Glutamatergic neuron (in vitro differentiated cells): ENCODE data around the gene GMNC. TPM values are rescaled to one million over a fixed set of nuclear protein-coding genes. Genes with fewer than 3 reads are reported as not detected.
A peak's percentile ranks its signal among the peaks of the same experiment; 100 is the strongest.

Source experiments
- DNase-seq: peaks from one replicate; pipeline ENCODE4 v3.0.0; 2022
- H3K27ac Mint-ChIP-seq: one replicate; pipeline ENCODE4 v1.8.0; 2020; ENCODE audit warnings: mild to moderate bottlenecking, mixed read lengths, inconsistent platforms; ENCODE audit not compliant: unreplicated experiment
- H3K27me3 Mint-ChIP-seq: one replicate; pipeline ENCODE4 v1.8.0; 2020; ENCODE audit warnings: mild to moderate bottlenecking, moderate library complexity, mixed read lengths, inconsistent platforms; ENCODE audit not compliant: unreplicated experiment
- H3K36me3 Mint-ChIP-seq: one replicate; pipeline ENCODE4 v1.8.0; 2020; ENCODE audit warnings: mild to moderate bottlenecking, mixed read lengths, inconsistent platforms; ENCODE audit not compliant: unreplicated experiment
- H3K4me1 Mint-ChIP-seq: one replicate; pipeline ENCODE4 v1.8.0; 2020; ENCODE audit warnings: mild to moderate bottlenecking, low read depth, mixed read lengths, inconsistent platforms; ENCODE audit not compliant: unreplicated experiment
- H3K4me3 Mint-ChIP-seq: one replicate; pipeline ENCODE4 v1.8.0; 2020; ENCODE audit warnings: mild to moderate bottlenecking, mixed read lengths, inconsistent platforms; ENCODE audit not compliant: unreplicated experiment
- H3K9me3 Mint-ChIP-seq: one replicate; pipeline ENCODE4 v1.8.0; 2020; ENCODE audit warnings: mild to moderate bottlenecking, moderate library complexity, mixed read lengths, inconsistent platforms; ENCODE audit not compliant: unreplicated experiment
- total RNA-seq: library from RNA; stranded (reverse); fragmentation: NEBNext Ultra II Directional; extraction: Animal tissue kit (Norgen Biotek cat#: 25700); gene quantifications from one replicate; pipeline ENCODE4 v1.2.1, GENCODE V29; 2021; ENCODE audit not compliant: unreplicated experiment
- TF ChIP-seq, protein P1 (sequence below): fragments of 200-600 bp; sonication (generic); IDR thresholded peaks from one replicate; pipeline ENCODE4 v1.5.0; 2021; ENCODE audit not compliant: partially characterized antibody, unreplicated experiment

The GMNC gene
- total RNA-seq, 1 donor from 2014 or later: 0.64 TPM

DNA sequence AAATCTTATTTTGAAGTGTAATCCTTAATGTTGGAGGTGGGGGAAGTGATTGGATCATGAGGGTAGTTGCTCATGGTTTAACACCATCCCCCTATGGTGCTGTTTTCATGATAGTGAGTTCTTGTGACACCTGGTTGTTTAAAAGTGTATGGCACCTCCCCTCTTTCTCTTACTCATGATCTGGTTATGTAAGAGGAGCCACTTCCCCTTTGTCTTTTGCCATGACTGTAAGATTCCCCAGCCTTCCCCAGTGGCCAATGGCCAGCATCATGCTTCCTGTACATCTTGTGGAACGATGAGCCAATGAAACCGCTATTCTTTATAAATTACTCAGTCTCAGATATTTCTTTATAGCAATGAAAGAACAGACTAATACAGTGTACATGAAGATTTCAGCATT, 39.8 kb upstream of the GMNC start:
- Mint-ChIP-seq H3K9me3 (peaks cover 4% of the 10 kb centered on the region), H3K36me3 (peaks cover 18% of the 10 kb centered on the region), H3K27me3 (no peaks in the 10 kb centered on the region), H3K4me3 (no peak overlapping the region), H3K27ac (no peak overlapping the region), H3K4me1 (no peaks in the 10 kb centered on the region)
- no peak for DNase-seq
- TF ChIP-seq, protein P1, sequence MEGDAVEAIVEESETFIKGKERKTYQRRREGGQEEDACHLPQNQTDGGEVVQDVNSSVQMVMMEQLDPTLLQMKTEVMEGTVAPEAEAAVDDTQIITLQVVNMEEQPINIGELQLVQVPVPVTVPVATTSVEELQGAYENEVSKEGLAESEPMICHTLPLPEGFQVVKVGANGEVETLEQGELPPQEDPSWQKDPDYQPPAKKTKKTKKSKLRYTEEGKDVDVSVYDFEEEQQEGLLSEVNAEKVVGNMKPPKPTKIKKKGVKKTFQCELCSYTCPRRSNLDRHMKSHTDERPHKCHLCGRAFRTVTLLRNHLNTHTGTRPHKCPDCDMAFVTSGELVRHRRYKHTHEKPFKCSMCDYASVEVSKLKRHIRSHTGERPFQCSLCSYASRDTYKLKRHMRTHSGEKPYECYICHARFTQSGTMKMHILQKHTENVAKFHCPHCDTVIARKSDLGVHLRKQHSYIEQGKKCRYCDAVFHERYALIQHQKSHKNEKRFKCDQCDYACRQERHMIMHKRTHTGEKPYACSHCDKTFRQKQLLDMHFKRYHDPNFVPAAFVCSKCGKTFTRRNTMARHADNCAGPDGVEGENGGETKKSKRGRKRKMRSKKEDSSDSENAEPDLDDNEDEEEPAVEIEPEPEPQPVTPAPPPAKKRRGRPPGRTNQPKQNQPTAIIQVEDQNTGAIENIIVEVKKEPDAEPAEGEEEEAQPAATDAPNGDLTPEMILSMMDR: no peak

DNA sequence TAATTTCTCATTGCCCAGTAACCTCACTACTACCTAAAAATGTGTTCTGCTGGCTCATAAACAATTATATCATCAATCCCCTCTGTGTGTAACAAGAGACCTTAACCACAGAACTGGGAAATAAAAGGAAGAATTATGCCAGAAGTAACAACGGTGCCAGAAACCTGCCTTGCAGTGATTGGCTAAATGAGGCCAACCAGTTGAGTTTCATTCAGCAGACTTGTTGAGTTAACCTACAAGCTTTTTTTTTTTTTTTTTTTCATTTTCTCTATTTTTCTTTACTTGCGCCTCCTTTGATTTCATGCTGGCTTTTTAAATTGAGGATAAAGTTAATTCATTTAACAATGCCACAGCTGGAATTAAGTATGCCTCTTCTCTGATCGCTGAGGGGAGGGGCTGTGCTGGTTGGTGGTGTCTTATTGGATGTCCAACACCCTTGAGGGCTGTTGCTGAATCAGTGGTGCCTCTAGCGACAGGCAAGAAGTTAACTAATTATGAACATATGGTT, 30.0 kb upstream of the GMNC start:
- H3K27ac Mint-ChIP-seq: no peak overlapping the region

DNA sequence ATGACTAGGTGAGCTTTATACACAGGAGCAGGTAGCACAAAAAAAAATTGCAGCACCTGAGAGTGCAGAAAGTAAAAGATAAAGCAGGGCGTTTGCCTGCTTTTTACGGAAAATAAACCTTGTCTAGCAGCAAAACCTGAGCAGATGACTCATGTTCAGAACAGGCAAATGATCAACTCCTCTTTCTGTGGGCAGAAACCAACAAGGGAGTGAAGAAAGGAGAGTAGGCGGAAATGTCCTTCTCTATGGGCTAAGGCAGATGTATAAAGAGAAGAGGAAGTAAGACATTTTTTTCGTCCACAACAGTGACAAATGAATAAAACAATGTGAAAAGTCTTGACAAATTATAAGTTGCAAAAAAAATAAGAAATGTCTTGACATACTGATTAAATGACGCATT, 24.5 kb upstream of the GMNC start:
- H3K4me1 Mint-ChIP-seq: peaks cover 3% of the 10 kb centered on the region
- DNase-seq: no peak
- H3K27ac Mint-ChIP-seq: no peak overlapping the region
- peaks cover 3% of the 10 kb centered on the region for H3K9me3 Mint-ChIP-seq
- TF ChIP-seq, protein P1: no peak
- no peaks in the 10 kb centered on the region for H3K36me3 Mint-ChIP-seq
- no peaks in the 10 kb centered on the region for H3K27me3 Mint-ChIP-seq
- H3K4me3 Mint-ChIP-seq: no peak overlapping the region

More for the DNA sequence above, 30.0 kb upstream of the GMNC start:
- TF ChIP-seq, protein P1: no peak
- H3K27me3 Mint-ChIP-seq: no peaks in the 10 kb centered on the region
- DNase-seq: no peak
- no peaks in the 10 kb centered on the region for H3K4me1 Mint-ChIP-seq
- no peaks in the 10 kb centered on the region for H3K9me3 Mint-ChIP-seq
- H3K4me3 Mint-ChIP-seq: no peak overlapping the region
- no peaks in the 10 kb centered on the region for H3K36me3 Mint-ChIP-seq

DNA sequence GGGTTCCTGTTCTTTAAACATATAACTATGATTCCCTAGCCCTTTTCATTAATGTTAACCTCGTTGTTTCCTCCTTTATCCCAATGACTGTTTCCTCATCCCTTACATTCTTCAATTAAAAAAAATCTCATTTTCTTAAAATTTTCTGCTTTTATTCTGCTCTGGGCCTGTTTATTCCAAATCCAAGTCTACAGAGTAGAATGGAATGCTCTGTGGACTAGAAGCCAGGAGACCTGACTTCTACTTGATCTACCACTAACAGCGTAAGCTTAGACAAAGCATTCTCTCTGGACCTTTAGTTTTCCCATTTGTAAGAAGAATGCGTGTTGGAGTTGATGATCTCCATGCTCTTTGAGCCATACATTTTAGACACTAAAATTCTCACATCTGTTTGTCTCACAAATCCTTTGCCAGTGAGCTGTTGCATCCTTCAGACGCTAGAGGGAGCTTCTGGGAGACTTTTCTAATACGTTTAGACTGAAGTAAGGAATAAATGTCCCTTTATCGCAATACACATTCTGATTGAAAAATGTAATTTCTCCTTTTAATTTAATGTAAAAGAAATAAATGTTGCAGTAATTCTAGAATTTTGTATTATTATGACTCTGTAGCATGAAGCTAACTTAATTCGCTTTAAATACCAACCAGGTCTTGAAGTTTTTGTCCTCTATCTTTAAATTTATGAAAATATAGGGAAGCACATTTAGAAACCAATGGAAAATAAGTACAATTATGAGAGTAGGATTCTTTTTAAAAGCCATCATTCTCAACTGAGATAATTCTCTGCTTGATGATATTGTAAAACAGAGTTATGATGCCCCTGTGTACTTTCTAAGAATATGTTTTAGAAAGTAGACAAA, 21.7 kb upstream of the GMNC start:
- peak; percentile 56 for DNase-seq
- Mint-ChIP-seq H3K4me1 (peaks cover 3% of the 10 kb centered on the region), H3K27ac (no peak overlapping the region), H3K4me3 (no peak overlapping the region), H3K36me3 (no peaks in the 10 kb centered on the region), H3K9me3 (peaks cover 3% of the 10 kb centered on the region), H3K27me3 (no peaks in the 10 kb centered on the region)
- TF ChIP-seq, protein P1: peak; percentile 84

DNA sequence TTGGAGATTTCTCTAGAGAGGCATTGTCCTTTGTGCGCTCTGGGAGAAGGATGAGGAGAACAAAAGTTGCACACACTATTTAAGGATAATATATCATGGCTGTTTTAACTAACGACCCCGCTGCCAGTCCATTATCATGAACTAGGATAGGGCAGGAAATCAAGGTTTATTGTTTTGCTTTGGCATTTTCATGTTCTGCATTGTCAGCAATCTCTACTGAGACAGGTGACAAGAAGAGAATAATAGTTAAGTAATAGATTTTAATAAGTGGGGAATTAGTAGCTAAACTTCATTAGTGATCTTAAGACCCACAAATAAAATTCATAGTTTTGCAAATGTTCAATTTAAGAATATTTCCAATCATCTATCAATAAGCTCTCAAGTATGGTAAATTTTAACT, 20.6 kb upstream of the GMNC start:
- no peak for DNase-seq
- Mint-ChIP-seq H3K36me3 (no peaks in the 10 kb centered on the region), H3K9me3 (peaks cover 3% of the 10 kb centered on the region), H3K27ac (no peak overlapping the region), H3K4me1 (peaks cover 3% of the 10 kb centered on the region), H3K27me3 (no peaks in the 10 kb centered on the region), H3K4me3 (no peak overlapping the region)
- TF ChIP-seq, protein P1: no peak
